ENCODE data around the gene CATSPERE. TPM values are rescaled to one million over a fixed set of nuclear protein-coding genes. Genes with fewer than 3 reads are reported as not detected.
"Not testable (repeated sequence)": the region's sequence is repeated elsewhere in the genome, so short reads cannot be mapped to it uniquely, and the experiment has no call there.

CATSPERE gene
- total RNA-seq, 1 donor from 2014 or later: 0.08 TPM

GRCh38 chr1:244672946-244673682 is 212.0 kb downstream of the CATSPERE start:
- no peak overlapping the region for H3K4me3 Mint-ChIP-seq
- peaks cover 31% of the 10 kb centered on the region for H3K36me3 Mint-ChIP-seq (ENCODE audit: low read depth)
- no peaks in the 10 kb centered on the region for H3K9me3 Mint-ChIP-seq
- peaks cover 7% of the 10 kb centered on the region for H3K4me1 Mint-ChIP-seq (ENCODE audit: low read depth)
- H3K27me3 Mint-ChIP-seq (ENCODE audit: insufficient read depth): no peaks in the 10 kb centered on the region
- H3K27ac Mint-ChIP-seq: no peak overlapping the region
- intact Hi-C loops (cut with micrococcal nuclease): no loop called here
- DNase-seq (ENCODE audit: low spot score): no peak

- intact Hi-C loops (cut with micrococcal nuclease): no loop called here
- no peak for DNase-seq (ENCODE audit: low spot score)
- Mint-ChIP-seq H3K27ac (no peak overlapping the region), H3K9me3 (no peaks in the 10 kb centered on the region), H3K27me3 (ENCODE audit: insufficient read depth) (no peaks in the 10 kb centered on the region), H3K36me3 (ENCODE audit: low read depth) (peaks cover 29% of the 10 kb centered on the region), H3K4me3 (no peak overlapping the region), H3K4me1 (ENCODE audit: low read depth) (peaks cover 7% of the 10 kb centered on the region)
These were observed 213.4 kb downstream of the CATSPERE start for GRCh38 chr1:244674446-244674845.

- Mint-ChIP-seq H3K4me3 (no peak overlapping the region), H3K4me1 (ENCODE audit: low read depth) (peaks cover 7% of the 10 kb centered on the region), H3K27ac (no peak overlapping the region), H3K36me3 (ENCODE audit: low read depth) (peaks cover 29% of the 10 kb centered on the region), H3K9me3 (no peaks in the 10 kb centered on the region), H3K27me3 (ENCODE audit: insufficient read depth) (no peaks in the 10 kb centered on the region)
- intact Hi-C loops (cut with micrococcal nuclease): no loop called here
- no peak for DNase-seq (ENCODE audit: low spot score)
These were observed 214.1 kb downstream of the CATSPERE start for GRCh38 chr1:244675167-244675566.

- peaks cover 33% of the 10 kb centered on the region for H3K36me3 Mint-ChIP-seq (ENCODE audit: low read depth)
- no peaks in the 10 kb centered on the region for H3K9me3 Mint-ChIP-seq
- no peak overlapping the region for H3K27ac Mint-ChIP-seq
- peaks cover 7% of the 10 kb centered on the region for H3K4me1 Mint-ChIP-seq (ENCODE audit: low read depth)
- H3K4me3 Mint-ChIP-seq: no peak overlapping the region
- intact Hi-C loops (cut with micrococcal nuclease): no loop called here
- DNase-seq (ENCODE audit: low spot score): no peak
- H3K27me3 Mint-ChIP-seq (ENCODE audit: insufficient read depth): no peaks in the 10 kb centered on the region
These were observed 217.6 kb downstream of the CATSPERE start for GRCh38 chr1:244678697-244679096.

- Mint-ChIP-seq H3K9me3 (no peaks in the 10 kb centered on the region), H3K4me1 (ENCODE audit: low read depth) (no peaks in the 10 kb centered on the region), H3K36me3 (ENCODE audit: low read depth) (peaks cover 25% of the 10 kb centered on the region), H3K4me3 (no peak overlapping the region), H3K27me3 (ENCODE audit: insufficient read depth) (no peaks in the 10 kb centered on the region), H3K27ac (no peak overlapping the region)
- intact Hi-C loops (cut with micrococcal nuclease): no loop called here
- DNase-seq (ENCODE audit: low spot score): no peak
These were observed 219.6 kb downstream of the CATSPERE start for GRCh38 chr1:244680667-244681066.

GRCh38 chr1:244682087-244682486 is 221.0 kb downstream of the CATSPERE start:
- H3K4me1 Mint-ChIP-seq (ENCODE audit: low read depth); H3K27me3 Mint-ChIP-seq (ENCODE audit: insufficient read depth); intact Hi-C loops (cut with micrococcal nuclease); H3K27ac Mint-ChIP-seq; H3K9me3 Mint-ChIP-seq; H3K4me3 Mint-ChIP-seq; DNase-seq (ENCODE audit: low spot score): not testable (repeated sequence)
- peaks cover 29% of the 10 kb centered on the region for H3K36me3 Mint-ChIP-seq (ENCODE audit: low read depth)

Other genes with a start within 250 kb of the CATSPERE start
- 74.5 and 78.1 TPM in 2 replicates for gene ADSS2, start 9.4 kb upstream of the CATSPERE start, total RNA-seq
- gene DESI2, start 191.9 kb downstream of the CATSPERE start, total RNA-seq: 31.1 and 32.8 TPM in 2 replicates

Data from activated T-helper 1 cell treated with anti-CD3 and anti-CD28 coated beads, Interleukin-12 subunit alpha, Interleukin-12 subunit beta, Interleukin-2, Interleukin-4 antibody, amounts not matched to agents 30 ng/mL and 10 ng/mL and 1 ng/mL, durations not matched to agents 14 hours and 24 hours and 36 hours (primary cell).